Measurements from ENCODE around the gene LHX6. TPM values are rescaled to one million over a fixed set of nuclear protein-coding genes. Genes with fewer than 3 reads are reported as not detected.

Gene LHX6
- total RNA-seq, 1 donor from 2014 or later = 1.9 TPM

DNA sequence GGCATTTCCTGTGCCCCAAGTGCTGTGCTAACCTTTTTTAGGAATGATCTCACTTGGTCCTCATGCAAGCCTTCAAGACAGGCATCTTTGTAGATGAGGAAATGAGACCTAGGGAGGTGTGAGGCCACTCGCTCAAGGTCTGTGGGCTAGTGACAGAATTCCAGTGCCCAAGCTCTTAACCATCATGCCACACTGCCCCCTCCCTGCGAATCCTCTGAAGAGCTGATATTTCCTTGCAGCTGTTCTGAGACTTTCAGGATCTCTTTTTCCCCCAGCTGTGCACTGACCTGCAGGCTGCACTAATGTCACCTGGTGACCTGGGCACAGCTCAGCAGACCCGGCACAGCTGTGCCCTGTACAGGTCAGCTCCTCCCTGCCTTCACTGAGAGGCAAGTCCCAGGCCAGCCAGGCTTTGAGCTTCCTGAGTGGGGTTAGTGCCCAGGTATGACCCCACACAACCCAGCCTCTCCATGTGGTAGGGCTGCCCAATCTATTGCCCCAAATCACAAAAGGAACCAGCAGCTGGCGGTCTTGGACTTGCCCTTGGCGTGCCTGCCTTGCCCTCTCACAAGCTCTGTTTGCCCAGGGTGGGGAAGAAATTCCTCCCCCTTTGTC is 36.4 kb downstream of the LHX6 start:
- no peak for DNase-seq (ENCODE audit: low read depth in 2 of 2)

DNA sequence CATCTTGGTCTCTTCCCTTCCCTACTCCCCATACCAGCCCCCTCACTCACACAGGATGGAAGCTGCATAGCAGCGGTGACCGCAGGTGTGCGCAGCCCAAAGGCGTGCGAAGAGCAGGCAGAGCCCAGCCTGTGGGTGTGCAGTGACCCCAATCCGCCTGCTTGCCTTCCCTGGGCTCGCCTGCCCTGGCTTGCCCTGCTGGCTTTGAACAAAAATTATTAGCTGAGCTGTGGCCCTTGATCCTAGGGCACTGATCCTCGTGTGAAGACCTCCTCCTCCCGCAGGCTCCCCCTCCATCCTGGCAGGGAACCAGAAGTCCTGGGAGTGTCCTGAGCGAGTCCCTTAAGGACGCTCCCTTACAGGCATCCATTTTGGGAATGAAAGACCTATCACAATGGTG is 37.2 kb downstream of the LHX6 start:
- no peak for DNase-seq (ENCODE audit: low read depth in 2 of 2)

DNA sequence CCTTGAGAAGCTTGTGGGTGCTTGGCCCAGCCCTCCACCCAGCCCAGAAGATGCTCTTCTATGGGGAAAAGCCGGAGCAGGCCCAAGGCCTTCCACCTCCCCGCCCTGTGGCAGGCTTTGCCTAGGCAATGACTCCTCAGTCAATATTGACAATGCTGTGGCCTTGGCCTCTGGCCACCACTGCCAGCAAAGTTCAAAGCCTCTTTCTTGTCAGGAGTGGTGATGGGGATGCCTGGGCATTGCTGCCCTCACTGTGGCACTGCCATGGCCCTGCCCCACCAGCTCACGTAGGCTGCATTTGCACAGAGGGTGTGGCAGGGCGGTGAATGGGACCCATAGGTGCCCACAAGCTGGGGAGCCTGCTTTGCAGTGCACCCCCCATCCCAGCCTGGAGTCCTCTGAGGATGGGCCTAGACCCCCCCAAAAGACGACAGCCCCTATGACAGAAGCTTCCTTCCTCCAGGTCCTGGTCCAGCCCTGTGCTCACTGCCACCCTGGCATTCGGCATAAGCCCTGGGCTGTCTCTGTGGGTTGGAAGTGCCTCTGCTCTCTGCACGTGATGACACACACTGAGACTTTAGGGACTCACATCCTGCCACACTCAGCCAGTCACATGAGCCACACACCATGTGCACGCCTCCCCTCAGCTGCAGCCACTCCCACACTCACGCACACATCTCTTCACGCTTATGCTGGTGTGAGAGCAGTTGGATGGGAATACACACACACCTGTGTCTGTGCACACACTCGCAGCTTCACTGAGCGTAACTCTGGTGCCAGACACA is 38.0 kb downstream of the LHX6 start:
- DNase-seq (ENCODE audit: low read depth in 2 of 2) = no peak

DNA sequence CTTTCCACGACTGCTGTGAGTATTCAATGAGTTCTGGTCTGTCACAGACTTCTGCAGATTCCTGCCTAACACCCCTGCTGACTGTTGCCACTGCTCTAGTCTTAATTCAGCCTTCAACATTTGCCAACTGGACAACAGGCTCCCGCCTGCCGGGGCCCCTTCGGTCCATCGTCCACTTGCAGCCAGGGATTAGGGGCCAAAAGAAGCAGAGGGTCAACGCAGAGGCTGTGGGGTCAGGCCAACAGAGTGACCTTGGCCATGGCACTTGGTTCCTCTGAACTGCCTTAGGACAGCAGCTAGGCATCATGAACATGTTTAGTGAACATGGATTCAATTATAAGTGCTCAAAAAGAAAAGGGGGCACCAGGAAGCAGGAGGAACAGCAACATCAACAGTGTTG is 40.4 kb downstream of the LHX6 start:
- no peak for DNase-seq (ENCODE audit: low read depth in 2 of 2)

DNA sequence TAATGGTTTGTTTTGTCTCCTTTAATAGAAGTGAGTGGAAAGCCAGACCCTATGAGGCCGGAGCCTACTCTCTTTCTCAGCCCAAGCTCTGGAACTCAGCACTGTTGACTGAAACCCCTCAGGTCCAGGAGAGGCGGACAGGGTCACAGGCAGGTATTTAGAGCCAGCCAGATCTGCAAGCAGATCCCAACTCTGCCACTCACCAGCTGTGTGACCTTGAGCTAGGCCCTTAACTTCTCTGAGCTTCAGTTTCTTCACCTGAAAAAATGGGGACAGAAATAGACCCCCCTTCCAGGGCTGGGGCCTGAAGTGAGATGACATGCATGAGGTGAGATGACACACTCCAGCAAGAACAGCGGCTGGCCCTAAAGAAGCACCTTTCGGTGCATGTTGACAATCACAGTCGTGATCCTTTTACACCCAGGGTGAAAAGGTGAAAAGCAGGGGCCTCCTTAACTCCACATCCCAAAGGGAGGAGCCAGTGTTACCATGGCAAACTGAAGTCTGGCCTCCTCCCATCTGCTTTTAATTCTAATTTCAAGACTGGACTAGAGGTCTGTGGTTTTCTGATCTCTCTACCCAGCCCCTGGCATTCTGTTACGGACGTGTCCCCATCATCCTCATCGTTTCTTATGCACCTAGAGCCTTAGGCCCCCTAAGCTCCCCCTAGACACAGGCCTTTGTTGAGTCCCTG is 41.8 kb downstream of the LHX6 start:
- no peak for DNase-seq (ENCODE audit: low read depth in 2 of 2)

DNA sequence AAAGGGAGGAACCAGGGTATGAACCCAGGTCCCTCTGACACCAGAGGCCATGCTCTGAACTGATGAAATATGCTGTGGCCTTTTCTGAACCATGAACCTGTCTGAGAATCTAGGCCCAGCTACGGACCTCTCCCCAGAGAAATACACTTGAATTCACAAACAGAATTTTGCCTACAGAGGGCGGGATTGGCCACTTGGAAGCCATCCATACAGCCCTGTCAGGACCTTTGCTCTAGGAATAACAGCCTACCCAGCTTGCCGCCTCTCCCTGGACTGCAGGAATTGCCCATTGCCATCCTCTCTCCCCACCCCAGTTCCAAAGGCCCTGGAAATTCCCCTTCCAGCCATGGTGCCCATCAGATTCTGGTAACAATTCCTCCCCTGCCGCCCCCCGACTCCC is 42.5 kb downstream of the LHX6 start:
- DNase-seq (ENCODE audit: low read depth in 2 of 2) = peak in 1 of 2 donors; percentile 22

DNA sequence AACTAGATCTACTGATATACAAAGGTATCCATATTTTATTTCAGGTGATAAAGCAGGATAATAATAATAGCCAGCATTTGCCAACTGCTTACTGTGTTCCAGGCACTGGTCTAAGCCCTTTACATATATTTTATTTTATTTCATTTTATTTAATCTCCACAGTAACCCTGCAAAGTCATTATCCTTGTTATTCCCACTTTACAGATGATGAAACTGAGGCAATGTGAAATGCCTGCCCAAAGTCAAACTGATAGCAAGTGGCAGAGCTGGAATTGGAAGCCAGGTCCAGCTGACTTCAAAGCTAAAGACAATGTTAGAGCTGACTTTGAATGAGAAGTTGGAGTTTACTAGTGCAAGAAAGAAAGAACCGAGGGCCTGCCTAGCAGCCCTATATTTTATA is 44.2 kb downstream of the LHX6 start:
- no peak for DNase-seq (ENCODE audit: low read depth in 2 of 2)

DNA sequence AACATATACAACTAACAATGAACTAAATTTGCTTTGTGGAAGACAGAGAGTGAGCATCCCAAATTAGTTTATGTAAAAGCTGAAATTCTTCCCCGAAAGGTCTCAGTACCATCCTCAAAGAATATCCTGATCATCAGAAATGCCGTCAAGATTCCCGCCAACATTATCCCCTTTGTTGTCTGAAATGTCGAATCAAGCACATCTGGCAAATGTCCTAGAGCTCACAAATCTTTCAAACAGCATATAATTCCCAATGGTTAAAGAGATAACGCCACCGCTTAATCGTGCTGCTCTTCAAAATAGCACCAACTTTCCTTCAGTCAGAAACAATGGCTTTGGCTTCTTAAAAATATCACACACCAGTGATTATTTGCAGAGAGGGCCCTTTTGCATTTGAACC is 45.3 kb downstream of the LHX6 start:
- no peak for DNase-seq (ENCODE audit: low read depth in 2 of 2)

DNA sequence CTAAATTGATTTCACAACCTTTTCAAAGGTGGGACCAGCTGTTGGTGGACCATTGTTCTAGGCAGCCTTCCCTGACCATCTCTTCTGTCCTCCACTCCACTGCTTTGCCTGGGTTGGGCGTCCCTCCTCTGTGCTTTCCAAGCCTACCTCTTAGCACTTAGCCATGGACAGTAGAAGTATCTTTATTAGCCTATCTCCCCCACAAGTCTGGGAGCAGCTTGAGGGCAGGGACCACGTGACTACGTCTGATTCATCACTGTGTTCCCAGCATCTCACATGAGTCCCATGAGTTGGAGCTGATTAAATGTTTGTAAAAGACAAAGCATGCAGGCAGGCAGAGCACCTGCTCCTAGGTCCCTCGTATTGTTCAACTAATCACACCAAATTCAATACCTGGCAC is 48.1 kb downstream of the LHX6 start:
- DNase-seq (ENCODE audit: low read depth in 2 of 2) = peak in 1 of 2 donors; percentile 68

DNA sequence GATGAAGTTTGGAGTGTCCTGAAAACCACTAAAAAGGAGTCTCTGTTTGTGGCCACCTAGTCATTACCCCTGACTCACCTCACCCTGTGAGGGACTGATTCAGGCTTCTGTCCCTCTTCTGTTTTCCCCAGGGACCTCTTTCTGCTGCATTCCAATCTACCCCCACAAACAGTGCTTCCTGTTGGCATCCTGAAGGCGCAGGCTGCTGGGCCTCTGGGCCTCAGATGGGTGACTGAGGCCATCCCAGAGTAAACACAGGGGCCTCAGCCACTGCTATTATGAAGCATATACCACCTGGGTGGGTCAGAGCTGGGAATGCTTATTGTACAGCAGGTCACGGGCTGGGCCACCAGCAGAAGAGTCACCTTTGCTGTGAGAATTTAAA is 49.1 kb downstream of the LHX6 start:
- no peak for DNase-seq (ENCODE audit: low read depth in 2 of 2)

DNA sequence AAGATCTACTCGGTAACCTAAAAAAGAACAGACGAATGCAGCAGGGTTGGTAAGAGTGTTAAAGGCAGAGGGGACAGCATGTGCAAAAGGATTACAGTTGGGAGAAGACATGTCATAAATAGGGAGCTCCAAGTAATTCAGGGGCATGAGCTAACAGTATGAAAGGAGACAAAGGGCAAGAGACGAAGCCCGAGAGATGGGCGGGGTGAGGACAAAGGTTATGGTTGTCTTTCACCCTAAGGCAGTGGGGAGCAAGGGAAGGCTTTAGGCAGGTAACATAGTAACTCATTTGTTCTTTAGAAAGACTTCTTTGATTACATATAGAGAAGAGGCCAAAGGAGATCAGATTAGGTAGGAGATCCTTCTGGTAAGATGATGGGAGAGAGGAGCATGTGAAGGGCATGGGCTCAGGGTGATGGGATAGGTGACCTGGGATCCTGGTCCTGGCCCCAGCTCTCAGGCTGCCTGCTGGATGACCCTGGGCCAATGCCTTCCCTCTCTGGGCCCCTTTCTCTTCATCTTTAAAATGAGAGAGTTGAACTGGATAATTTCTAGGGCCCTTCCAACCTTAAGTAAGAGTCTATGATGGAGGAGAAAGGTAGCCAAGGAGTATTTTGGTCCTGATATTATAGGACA is 49.6 kb downstream of the LHX6 start:
- DNase-seq (ENCODE audit: low read depth in 2 of 2) = no peak

DNA sequence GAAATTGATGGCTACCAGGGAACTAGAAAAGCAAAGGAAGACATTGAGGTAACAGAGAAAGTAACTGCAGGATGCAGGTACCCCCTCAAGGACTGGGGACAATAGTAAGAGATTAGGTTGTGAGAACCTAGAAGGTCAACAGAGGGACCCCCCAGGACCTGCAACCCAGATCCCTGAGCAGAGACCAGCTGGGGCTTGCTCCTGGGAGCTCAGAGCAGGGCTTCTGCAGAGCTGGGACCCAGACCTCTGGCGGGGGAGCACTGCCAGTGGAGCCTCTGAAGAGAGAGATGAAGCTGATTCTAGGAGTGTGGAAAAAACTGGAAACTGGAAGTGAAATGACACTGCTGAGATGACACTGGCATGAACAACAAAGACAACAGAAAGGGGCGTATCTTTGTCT is 51.8 kb downstream of the LHX6 start:
- no peak for DNase-seq (ENCODE audit: low read depth in 2 of 2)

DNA sequence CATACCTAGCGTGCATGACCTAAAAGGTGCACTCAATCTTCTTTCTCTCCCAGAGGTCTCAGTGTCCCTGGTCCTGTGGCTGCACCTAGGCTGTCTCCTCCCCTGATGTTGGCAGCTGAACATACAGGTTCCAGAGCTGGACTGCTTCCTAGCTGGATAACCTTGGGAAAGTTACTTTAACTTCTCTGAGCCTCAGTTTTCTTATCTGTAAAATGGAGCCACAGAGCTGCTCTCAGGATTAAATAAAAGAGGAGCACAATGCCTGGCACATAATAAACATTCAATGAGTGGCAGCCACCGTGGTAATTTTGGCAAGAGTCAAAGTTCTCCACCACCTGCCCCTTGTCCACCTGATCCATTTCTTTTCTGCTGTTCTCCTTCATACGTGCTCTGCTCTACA is 55.1 kb downstream of the LHX6 start:
- DNase-seq (ENCODE audit: low read depth in 2 of 2) = no peak

DNA sequence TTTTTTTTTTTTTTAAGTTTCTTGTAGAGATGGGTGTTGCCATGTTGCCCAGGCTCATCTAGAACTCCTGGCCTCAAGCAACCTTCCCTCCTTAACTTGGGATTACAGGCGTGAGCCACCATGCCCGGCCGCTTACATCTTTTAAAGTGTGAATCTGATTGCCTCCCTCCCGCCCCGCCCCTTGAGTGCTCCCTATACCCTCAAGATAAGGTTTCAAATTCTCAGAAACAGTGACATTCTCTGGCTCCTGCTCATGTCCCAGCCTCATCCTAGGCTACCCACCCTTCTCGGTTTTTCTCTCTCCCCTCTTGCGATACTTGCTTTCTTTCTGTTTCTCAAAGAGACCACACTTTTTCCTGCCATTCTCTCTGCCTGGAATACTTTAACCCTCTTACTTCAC is 56.6 kb downstream of the LHX6 start:
- no peak for DNase-seq (ENCODE audit: low read depth in 2 of 2)

DNA sequence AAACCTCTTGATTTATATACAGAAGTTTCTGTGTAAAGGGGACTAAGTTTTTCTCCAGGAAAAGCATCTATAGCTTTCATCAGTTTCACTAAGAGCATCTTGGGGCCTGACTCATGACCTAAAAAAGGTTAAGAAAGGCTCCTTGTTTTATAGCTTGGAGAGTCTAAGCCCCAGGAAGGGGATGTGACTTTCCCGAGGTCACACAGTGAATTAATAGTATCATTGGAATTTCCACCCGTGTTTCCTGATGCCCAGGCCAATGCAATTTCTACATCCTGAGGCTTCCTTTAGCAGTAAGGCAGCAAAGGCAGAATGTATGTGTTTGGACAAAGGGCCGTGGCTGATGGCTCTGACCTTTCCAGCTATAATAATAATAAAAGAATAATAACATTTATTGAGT is 60.4 kb downstream of the LHX6 start:
- peak; percentile 69 to 73 for DNase-seq (ENCODE audit: low read depth in 2 of 2)

DNA sequence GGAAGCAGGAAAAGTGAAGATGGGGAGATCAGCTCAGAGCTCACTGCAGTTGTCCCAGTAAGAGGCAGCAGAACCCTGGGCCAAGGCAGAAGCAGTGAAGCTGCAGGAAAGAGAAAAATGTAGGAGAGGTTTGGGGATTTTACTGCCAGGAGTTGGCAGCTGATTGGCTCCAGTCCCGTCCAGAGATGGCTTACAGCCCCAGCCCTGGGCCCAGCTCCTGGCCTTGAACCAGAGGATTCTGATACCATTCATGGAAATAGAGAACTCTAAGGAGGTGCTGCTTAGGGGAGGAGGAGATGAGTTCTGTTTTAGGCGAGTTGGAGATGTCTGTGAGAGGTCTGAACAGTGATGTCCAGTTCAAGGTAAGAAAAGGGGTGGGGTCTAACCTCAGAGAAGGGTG is 64.5 kb downstream of the LHX6 start:
- DNase-seq (ENCODE audit: low read depth in 2 of 2) = no peak

DNA sequence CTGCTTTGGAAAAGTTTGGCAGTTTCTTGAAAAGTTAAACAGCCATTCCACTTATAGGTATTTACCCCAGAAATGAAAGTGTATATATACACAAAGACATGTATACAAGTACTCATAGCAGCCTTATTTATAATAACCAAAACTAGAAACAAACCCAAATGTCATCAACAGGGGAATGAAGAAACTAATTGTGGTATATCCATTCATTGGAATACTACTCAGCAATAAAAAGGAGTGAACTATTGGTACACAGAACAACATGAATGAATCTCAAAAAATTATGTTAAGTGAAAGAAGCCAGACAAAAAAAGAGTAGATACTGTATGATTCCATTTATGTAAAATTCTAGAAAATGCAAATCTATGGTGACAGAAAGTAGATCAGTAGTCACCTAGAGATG is 66.3 kb downstream of the LHX6 start:
- DNase-seq (ENCODE audit: low read depth in 2 of 2) = no peak

DNA sequence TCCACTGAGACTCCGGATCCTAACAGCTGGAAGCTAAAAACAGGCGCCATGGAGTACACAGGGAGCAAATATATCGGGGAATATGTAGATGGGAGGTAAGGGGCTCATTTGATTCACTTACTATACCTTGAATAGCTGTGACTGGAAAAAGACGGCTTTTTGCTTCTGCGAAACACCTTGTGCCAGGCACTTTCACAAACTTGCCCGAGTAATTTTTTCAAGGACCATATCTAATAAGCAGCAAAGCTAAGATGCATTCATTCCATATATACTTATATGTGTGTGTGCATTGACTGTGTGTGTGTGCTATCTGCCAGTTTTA is 68.9 kb downstream of the LHX6 start:
- DNase-seq (ENCODE audit: low read depth in 2 of 2) = no peak

DNA sequence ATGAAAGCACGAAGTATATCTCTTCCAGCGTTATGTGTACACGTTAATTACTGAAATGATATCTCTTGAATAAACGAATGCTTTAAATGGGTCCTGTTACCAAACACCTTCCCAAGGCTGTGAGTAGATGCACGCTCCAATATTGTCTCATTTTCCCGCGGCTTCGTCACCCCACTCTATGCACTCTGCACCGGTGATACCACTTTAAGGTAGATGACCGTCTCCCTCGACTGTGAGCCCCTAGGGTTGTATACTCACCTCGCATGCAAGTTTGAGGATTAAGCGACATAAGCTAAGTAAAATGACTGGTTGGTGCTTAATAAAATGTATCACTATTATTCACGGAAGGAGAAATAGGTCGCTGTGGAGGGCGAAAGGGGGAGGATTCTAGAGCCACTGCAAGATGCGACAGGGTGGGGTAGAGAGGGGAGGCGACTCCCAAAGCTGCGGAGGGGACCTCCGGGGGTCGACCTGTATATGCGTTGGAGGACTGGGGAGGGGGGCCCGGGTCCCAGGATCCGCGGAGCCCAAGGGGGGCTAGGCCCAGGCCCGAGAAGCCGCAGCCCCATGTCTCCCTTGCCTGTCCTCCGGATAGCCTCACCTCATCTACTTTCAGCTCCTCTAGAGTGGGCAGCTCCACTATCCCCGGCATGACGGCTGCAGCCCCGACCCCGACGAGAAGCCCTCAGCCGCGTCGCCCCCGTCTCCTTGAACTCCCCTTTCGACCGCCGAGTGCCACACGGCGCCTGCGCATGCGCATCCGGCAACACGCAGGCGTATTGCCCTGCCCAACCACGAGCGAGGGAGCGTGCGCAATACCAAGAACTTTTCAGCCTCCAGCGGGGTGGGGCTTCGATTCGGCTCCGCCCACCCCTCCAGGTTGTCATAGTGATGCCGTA is 69.5 kb downstream of the LHX6 start, which contains the start of the genes MORN5 and NDUFA8:
Gene MORN5 (plus strand): TSS at position 883 of the 899 bp plus-strand sequence. CDS start 65 bp downstream, outside the sequence.
Gene NDUFA8 (minus strand): TSS at position 754 of the 899 bp plus-strand sequence. CDS start 102 bp downstream, at position 652.
- DNase-seq (ENCODE audit: low read depth in 2 of 2) = peak; percentile 96 to 97

DNA sequence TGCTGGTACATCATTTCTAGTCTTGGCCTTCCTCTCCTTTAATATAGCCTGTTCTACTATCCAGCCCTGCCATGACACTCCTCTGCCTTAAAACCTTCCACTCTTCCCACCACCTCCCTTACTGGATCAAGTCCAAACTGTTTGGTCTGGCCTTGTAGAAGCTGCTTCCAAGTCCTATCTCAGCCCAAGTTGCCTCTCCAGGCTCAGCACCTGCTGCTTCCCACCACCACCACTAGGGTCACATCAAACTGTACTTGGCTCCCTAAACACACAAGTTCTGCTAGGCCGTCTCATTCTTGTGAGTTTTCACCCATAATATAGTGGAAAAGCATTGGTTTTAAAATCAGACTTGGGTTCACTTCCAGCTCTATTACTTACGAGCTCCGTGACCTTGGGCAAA is 70.6 kb downstream of the LHX6 start:
- DNase-seq (ENCODE audit: low read depth in 2 of 2) = peak in 1 of 2 donors; percentile 58

DNA sequence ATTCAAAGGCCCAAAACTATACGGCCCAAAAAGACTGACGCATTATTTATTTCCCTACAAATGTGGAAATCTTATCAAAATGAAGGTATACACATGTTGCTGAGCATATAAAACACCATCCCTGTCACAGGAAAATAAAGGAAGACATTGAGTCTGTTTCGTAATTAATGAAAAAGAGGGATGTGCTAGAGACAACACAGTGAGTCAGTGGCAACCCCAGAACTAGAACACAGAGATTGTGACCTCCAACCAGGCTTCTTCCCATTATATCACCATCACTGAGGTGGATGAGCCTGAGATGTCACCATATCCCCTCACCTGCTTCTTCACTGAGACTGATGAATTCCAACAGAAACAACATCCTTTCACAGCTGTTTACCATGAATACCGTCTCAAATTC is 73.0 kb downstream of the LHX6 start:
- no peak for DNase-seq (ENCODE audit: low read depth in 2 of 2)

Data from dermis microvascular lymphatic vessel endothelial cell (primary cell).